ENCODE results near the gene AXIN2.

Gene AXIN2

DNA sequence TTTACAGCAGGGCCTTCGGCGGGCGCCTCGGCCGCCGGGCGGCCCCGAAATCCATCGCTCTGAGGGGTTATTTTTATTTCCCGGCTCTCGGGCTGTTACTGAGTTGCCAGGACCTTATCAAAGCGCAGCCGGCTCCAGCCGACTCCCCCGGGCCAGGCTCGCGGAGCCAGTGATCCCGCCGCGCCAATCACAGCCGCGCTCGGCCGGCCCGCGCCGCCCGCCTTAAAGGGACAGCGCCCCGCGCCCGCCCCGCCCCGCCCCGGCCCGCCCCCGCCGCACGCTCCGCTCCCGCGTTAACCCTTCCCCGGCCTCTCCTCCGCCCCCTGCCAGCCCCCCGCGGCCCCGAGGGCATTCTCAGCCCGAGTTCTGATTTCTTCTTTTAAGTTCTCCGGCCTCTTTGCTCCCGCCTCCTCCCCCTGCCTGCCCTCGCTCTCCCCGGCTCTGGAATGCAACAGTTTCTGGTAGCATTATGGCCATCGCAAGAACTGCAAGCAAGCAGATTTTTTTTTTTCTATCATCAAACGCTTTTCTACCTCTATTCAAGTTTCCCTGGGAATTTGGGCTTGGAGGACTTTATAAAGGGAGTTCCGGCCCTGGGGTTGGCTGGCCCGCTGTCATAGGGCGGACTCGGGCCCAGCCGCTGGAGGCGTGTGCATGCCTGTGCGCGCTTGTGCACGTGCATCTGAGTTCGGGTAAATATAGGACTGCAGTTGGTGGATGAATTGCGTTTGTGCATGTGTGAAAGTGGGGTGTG is at the start of gene AXIN2:
Gene AXIN2 (minus strand): TSS at position 197 of the 754 bp plus-strand sequence. CDS start 3,028 bp downstream, outside the sequence.
- DNase-seq (ENCODE audit: low spot score), result no peak

DNA sequence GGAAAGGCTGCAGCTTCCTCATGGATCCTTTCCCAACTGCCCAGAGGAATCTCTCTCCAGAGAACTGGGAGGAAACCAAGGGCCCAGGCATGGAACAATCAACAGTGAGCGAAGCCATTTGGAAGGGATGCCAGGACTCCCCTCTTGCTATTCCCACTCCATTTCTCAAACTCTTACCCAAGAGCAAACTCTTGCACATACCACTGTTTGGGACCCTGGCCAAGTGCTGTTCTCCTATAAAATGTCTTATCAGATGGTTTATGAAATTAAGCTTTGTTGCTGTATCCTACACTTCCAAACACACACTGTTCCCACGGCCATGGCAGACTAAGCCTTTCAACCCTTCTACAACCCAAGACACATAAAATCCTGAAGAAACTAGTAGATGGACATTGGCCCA is 48.3 kb upstream of the AXIN2 start:
- DNase-seq (ENCODE audit: low spot score), result no peak

DNA sequence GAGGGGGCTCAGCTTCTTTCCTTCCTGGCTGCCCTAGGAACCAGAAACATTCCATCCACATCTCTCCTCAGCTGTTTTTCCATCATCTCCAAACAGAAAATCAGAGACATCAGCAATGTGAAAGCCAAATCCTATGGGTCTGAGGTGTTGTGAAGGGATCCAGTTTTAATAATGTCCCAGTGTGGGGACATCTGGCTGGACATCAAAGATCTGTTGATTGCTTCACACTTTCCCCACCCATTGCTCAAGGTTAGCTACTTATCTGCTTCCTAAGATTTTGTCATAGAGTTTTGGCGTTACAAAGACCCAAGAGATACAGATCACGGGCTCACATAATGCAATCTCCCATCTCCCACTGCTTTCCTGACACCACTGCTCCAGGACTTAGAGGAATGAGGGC is 47.8 kb upstream of the AXIN2 start:
- no peak for DNase-seq (ENCODE audit: low spot score)

- DNase-seq (ENCODE audit: low spot score), result no peak
These were observed 42.6 kb upstream of the AXIN2 start for GRCh38 chr17:65604070-65604469.

DNA sequence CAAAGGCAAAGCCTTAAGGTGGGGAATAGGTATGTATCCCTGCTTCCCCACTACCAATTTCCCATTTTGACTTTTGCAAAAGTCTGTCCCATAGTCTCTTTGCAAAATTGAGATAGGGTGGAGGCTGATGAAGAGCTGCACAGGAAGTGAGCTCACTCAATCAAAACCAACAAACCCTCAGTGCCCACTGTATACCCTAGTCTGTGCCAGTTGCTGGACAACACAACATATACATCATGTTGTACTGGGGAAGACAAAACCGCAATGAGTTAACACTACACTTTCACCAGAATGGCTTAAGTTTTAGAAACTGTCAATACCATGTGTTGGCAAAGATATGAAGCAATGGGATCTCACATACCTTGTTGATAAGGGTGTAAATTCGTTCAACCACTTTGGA is 40.4 kb upstream of the AXIN2 start:
- DNase-seq (ENCODE audit: low spot score), result no peak

DNA sequence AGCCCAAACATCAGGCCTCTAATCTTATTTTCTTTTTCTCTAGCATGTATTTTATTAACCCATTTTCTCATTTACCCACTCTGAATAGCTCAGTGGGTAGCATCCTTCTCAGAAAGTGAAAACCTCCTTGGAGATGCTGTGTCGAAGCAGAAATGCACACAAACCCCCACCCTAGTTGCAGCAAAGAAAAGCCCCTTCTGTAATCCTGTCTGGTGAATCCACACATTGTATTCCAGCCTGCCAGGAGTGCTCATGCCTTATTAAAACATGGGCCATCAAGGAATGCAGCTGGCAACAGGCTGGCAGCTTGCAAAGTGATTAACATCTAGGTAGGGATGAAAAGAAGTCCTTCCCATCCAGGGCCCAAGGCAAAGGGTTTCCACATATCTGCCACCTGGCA is 39.7 kb upstream of the AXIN2 start:
- DNase-seq (ENCODE audit: low spot score), result no peak

- DNase-seq (ENCODE audit: low spot score), result no peak
These were observed 39.1 kb upstream of the AXIN2 start for GRCh38 chr17:65600518-65600917.

- no peak for DNase-seq (ENCODE audit: low spot score)
These were observed 38.2 kb upstream of the AXIN2 start for GRCh38 chr17:65599650-65600049.

- no peak for DNase-seq (ENCODE audit: low spot score)
These were observed 37.3 kb upstream of the AXIN2 start for GRCh38 chr17:65598746-65599145.

- DNase-seq (ENCODE audit: low spot score), result no peak
These were observed 33.7 kb upstream of the AXIN2 start for GRCh38 chr17:65595071-65595656.

GRCh38 chr17:65593855-65594845 is 32.7 kb upstream of the AXIN2 start:
- no peak for DNase-seq (ENCODE audit: low spot score)

DNA sequence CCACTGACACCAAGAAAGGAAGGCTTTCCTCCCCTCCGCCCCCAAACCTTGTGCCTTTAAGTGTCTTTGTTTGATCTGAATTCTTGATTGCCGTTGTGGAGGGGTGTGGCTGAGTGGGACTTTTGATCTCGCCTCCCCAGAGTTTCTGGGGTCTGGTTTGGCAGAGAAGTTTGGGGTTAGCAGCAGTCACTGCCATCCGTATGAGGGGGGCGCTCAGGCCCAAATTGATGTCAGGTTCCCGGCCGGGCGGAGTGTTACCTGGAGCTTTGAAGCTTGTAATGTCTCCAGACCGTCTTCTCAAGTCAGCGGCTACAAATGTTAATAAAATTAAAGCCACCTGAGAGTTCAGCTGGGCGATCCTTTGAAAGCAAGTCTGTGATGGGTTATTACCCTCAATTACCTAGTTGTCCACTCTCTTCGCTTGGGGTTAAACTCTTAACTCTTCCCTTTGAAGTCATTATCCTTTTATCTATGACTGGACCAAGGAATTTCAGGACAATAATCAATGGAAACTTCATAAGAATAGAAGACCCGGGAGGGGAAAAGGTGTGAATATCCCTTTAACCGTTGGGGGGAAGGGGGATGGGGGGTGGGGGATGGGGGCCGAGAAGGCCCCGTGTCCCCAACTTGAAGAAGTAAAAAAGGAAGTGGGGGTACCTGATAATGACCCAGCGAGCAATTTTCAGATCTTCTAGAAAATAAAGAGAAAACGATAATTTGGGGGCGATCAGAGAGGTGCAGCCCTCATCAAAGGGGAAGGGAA is 31.8 kb upstream of the AXIN2 start:
- DNase-seq (ENCODE audit: low spot score), result no peak

DNA sequence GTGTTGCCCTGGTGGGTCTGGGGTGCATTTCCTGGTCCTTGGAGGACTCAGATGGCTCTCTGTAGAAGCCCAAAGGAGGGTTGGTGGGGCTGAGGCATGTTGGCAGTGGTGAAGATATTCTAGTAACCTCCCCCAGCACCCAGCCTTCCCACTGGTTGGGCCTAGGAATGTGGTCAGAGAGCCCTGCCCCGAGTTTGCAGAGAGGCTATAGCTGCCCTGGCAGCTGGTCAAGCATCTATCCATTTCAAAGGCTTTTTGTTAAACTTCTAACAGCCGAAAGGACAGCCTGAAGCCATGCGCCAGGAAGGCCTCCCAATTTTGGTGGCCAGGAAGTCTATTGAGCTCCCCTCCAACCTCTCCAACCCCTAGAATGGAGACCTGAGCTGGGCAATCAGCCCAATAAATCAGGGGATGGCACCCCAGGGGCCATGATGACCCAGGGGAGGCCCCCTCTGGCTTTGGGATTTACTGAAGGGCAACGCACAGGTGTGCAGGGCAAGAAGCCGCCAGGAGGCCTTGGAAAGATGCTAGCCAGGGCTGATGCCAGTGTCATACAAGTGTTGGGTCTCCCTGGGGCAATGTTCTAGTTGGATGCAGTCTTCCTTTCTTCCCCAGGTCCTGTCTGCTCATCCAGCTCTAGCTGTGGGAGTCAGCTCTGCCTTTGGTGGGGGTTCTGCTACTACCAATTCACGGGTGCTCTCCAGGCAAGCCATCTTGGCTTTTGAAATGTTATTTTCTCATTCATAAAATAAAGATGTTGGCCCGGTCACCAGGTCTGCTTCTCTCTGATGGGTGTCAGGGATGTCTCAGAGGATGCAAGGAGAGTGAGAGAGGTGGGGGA is 30.9 kb upstream of the AXIN2 start:
- no peak for DNase-seq (ENCODE audit: low spot score)

DNA sequence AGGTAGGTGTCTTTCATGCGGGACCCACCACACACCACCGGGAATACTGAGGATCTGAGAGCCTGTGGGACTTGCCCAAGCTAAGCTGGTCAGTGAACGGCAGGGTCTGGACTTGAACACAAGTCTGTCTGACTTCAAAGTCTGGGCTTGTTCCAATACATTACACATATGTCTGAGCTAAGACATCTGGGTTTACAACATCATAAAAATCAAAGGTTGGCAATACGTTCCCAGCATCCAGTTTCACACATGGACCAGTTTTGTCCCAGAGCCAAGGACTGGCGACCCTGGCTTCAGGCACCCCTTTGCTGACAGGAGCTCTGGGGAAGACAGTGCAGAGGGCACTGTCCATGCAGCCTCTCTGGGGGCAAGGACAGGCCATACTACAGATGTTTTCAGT is 27.9 kb upstream of the AXIN2 start:
- DNase-seq (ENCODE audit: low spot score), result no peak

- DNase-seq (ENCODE audit: low spot score), result no peak
These were observed 26.8 kb upstream of the AXIN2 start for GRCh38 chr17:65588181-65588808.

- no peak for DNase-seq (ENCODE audit: low spot score)
These were observed 26.2 kb upstream of the AXIN2 start for GRCh38 chr17:65587534-65588180.

DNA sequence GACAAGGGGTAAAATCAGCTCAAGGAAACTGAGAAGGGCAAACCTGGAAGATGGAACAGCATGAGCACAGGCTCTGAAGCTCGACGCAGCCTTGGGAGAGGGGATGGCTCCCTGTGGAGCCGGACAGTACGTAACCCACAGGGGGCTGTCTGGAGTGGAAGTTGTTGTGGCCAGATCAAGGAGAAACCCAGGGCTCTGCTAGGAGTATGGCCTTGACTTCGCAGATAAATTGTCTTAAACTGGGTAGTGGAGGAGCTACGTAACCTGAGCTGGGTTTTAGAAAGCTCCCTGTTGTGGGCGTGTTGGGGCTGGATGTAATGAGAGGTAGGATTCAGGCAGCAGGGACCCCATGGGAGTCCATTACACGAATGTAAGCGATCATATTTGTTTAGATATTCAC is 25.5 kb upstream of the AXIN2 start:
- no peak for DNase-seq (ENCODE audit: low spot score)

DNA sequence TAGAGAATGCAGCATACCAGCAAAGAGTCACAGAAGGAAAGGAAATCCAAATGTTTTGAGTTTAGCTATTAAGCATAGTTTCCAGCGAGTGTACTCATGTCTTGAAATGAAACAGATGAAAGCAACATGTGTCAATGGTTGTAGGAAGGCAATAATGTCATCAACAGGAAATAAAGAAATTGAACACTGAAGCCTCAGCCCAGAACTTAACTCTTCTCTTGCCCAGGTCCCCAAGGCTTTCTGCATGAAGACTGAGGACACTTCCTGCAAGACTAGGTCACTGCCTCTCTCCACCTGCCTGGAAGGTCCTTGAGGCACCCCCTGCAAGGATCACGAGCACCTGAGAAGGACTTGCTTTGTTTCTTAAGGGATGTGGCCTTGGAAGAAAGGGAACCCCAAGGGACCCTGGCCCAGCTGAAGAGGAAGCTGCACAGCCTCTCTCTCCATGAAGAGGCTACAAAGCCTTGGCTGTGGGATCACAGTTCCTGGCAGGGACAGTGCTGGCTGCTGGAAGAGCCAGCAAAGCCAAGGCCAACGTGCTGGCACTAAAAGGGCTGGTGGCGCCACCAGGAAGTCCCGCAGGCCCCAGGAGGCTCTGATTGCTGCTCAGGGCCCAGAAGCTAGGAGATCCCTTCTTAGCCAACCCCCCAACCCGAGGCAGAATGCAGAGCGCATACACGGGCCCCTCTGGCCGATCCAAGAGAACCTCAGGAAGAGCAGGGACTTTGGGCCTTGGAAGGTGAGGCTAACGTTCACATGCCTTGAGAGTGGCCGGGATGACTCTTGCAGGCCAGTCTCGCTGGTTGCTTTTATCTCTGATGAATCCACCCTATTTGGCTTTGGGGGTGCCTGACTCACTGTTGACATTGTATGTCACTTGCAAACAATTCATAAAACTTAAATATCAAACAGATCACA is 23.4 kb upstream of the AXIN2 start:
- no peak for DNase-seq (ENCODE audit: low spot score)

Measured in hematopoietic multipotent progenitor cell treated with erythropoietin and hydrocortisone succinate and interleukin-3 and kit ligand, for 17 days (in vitro differentiated cells).